Spleen (tissue), 11 donors: ENCODE results near the gene CCDC197. TPM values are rescaled to one million over a fixed set of nuclear protein-coding genes. Genes with fewer than 3 reads are reported as not detected.

Experiments used
- DNase-seq: peaks from one replicate; pipeline ENCODE4 v3.0.0-alpha.2; 2020
- H3K27ac ChIP-seq, 8 donors: fragments of 200-600 bp; sonication (generic) in 7 of 8; 1 replicate in 4 of 8; 2 replicates in 4 of 8; pipeline versions ENCODE4 v1.5.0 to v1.8.0; 2016 to 2021; ENCODE audit warnings: inconsistent platforms in 4 of 8, mild to moderate bottlenecking in 4 of 8, moderate library complexity in 1 of 8
- H3K27me3 ChIP-seq, 7 donors: fragments of 200-600 bp; sonication (generic) in 6 of 7; replicated peaks in 1 of 7; 1 replicate in 4 of 7; 2 replicates in 3 of 7; pipeline versions ENCODE4 v1.5.0 to v1.8.0; 2016 to 2021; ENCODE audit warnings: inconsistent platforms in 3 of 7, mild to moderate bottlenecking in 1 of 7
- H3K36me3 ChIP-seq, 6 donors: fragments of 200-600 bp; sonication (generic) in 5 of 6; 1 replicate in 4 of 6; 2 replicates in 2 of 6; pipeline versions ENCODE4 v1.5.0 to v1.8.0; 2016 to 2021; ENCODE audit warnings: inconsistent platforms in 2 of 6
- H3K4me1 ChIP-seq, 6 donors: fragments of 200-600 bp; sonication (generic) in 5 of 6; 1 replicate in 3 of 6; 2 replicates in 3 of 6; pipeline versions ENCODE4 v1.5.0 to v1.8.0; 2016 to 2021; ENCODE audit warnings: inconsistent platforms in 3 of 6
- H3K4me3 ChIP-seq, 8 donors: fragments of 200-600 bp; sonication (generic) in 7 of 8; 1 replicate in 4 of 8; 2 replicates in 4 of 8; pipeline versions ENCODE4 v1.5.0 to v1.8.0; 2016 to 2021; ENCODE audit warnings: inconsistent platforms in 4 of 8, mild to moderate bottlenecking in 4 of 8, moderate library complexity in 2 of 8
- H3K9me3 ChIP-seq, 8 donors: fragments of 200-600 bp; sonication (generic) in 7 of 8; 1 replicate in 4 of 8; 2 replicates in 4 of 8; pipeline versions ENCODE4 v1.5.0 to v1.8.0; 2016 to 2021; ENCODE audit warnings: inconsistent platforms in 4 of 8
- POLR2A ChIP-seq, 3 donors: fragments of 450-650 bp; IDR thresholded peaks; one replicate each; pipeline ENCODE4 v1.5.1; 2017; ENCODE audit warnings: antibody characterized with exemption in 3 of 3, mild to moderate bottlenecking in 1 of 3
- POLR2AphosphoS5 ChIP-seq, 3 donors: sonication (generic); formaldehyde crosslinking; IDR thresholded peaks; one replicate each; pipeline ENCODE4 v1.5.1; 2017; ENCODE audit warnings: antibody characterized with exemption in 3 of 3
- WGBS, 5 donors: extraction: QIAGEN DNeasy Blood & Tissue Kit in 3 of 5; methylation state at CpG; one replicate each; pipeline versions ENCODE4 v1.1.5 to v1.1.7; 2013 to 2018; 5-methylcytosine and 5-hydroxymethylcytosine counted together
- intact Hi-C: fragments of 100-400 bp; cut with DNase I; formaldehyde crosslinking; loops from one replicate; pipeline ENCODE4 v1.15.0; 2023; ENCODE audit warnings: low total_unique reads
- polyA plus RNA-seq, 3 donors: library from polyadenylated mRNA; stranded (reverse); fragments of 200-250 nt; gene quantifications; one replicate each; pipeline ENCODE4 v1.2.1, GENCODE V29; 2013
- total RNA-seq, 7 donors: library from RNA; depleted of rRNA in 3 of 7; stranded (reverse); fragments of >200 nt in 3 of 7; fragmentation: NEBNext Ultra II Directional in 4 of 7; extraction: Animal tissue kit (Norgen Biotek cat#: 25700) in 4 of 7; gene quantifications; one replicate each; pipeline versions ENCODE4 v1.1.0 to v1.2.1, GENCODE V29; 2016 to 2021
- TF ChIP-seq, protein P1 (sequence below), 11 experiments: fragments of 200-600 bp in 7 of 11; fragments of 450-650 bp in 4 of 11; sonication (generic) in 4 of 11; IDR thresholded peaks in 8 of 11; conservative IDR thresholded peaks in 3 of 11; 1 replicate in 7 of 11; 2 replicates in 4 of 11; pipeline versions ENCODE4 v1.4.0 to v1.8.0; 2016 to 2021; ENCODE audit warnings: antibody characterized with exemption in 11 of 11, inconsistent platforms in 4 of 11, mild to moderate bottlenecking in 1 of 11
- donor health status: healthy with polysubstance abuse.
- donor health status: DM: no; HTN: no; CAD: no; lungs with moderate emphysema.
- donor health status: DM: no; HTN: no; CAD: no.
- donor health status: Bipolar disorder and iron deficiency.
- donor health status: healthy.
- donor health status: DM: no; HTN: no; CAD: no.
- donor health status: DM: yes; HTN: yes; CAD: no.

The CCDC197 gene
- total and polyA plus RNA-seq, 10 donors, result not detected

DNA sequence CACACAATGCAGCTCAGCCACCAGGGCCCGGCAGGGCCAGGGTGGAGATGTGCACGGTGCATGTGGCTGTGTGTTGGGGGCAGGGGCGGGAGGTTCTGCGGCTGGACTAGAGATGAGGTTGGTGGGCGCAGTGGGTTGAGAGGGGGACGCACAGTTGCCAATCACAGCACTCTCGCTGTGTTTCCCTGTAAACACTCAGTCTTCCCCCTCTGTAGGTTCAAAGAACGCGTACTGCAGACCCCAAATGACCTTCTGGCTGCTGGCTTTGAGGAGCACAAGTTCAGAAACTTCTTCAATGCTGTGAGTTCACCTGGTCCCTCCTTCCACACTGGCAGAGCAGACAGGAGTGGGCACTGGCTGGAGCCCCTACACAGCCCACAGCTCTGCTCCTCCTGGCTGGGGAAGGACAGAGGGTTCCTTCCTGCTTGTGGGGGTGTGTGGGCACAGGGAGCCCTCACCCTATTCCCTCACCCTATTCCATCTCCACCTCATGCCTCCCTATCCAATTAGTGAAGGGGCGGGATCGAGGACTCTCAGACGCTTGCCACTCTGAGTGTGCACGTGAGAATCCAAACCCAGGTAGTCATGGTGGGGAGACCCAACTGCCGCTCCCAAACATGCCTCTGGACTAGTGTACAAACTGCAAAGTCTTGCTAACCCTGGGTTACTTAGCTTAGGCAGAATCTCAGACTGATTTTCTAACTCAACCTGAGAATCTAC, 46.8 kb downstream of the CCDC197 start:
- TF ChIP-seq POLR2AphosphoS5 (IDR thresholded peaks at IDR 0.05) (peak in 1 of 3 donors; percentile 59), POLR2A (IDR thresholded peaks at IDR 0.05) (no peak)
- TF ChIP-seq, protein P1, sequence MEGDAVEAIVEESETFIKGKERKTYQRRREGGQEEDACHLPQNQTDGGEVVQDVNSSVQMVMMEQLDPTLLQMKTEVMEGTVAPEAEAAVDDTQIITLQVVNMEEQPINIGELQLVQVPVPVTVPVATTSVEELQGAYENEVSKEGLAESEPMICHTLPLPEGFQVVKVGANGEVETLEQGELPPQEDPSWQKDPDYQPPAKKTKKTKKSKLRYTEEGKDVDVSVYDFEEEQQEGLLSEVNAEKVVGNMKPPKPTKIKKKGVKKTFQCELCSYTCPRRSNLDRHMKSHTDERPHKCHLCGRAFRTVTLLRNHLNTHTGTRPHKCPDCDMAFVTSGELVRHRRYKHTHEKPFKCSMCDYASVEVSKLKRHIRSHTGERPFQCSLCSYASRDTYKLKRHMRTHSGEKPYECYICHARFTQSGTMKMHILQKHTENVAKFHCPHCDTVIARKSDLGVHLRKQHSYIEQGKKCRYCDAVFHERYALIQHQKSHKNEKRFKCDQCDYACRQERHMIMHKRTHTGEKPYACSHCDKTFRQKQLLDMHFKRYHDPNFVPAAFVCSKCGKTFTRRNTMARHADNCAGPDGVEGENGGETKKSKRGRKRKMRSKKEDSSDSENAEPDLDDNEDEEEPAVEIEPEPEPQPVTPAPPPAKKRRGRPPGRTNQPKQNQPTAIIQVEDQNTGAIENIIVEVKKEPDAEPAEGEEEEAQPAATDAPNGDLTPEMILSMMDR (IDR thresholded peaks at IDR 0.05 in 8 of 11, conservative IDR thresholded peaks at IDR 0.05 in 3 of 11), result no peak
- Histone ChIP-seq H3K27me3 (no peaks in the 10 kb centered on the region), H3K4me3 (no peak overlapping the region), H3K27ac (no peak overlapping the region), H3K9me3 (no peaks in the 10 kb centered on the region), H3K4me1 (peaks cover 0 to 62% (median 19%) of the 10 kb centered on the region in 6 donors), H3K36me3 (peaks cover 0 to 58% (median 43%) of the 10 kb centered on the region in 6 donors)
- 90 to 96% (median 93%) methylated on average over 14 of the region's 14 CpGs for WGBS, 5 donors
- intact Hi-C loops, result no loop called here
- peak; percentile 62 for DNase-seq

DNA sequence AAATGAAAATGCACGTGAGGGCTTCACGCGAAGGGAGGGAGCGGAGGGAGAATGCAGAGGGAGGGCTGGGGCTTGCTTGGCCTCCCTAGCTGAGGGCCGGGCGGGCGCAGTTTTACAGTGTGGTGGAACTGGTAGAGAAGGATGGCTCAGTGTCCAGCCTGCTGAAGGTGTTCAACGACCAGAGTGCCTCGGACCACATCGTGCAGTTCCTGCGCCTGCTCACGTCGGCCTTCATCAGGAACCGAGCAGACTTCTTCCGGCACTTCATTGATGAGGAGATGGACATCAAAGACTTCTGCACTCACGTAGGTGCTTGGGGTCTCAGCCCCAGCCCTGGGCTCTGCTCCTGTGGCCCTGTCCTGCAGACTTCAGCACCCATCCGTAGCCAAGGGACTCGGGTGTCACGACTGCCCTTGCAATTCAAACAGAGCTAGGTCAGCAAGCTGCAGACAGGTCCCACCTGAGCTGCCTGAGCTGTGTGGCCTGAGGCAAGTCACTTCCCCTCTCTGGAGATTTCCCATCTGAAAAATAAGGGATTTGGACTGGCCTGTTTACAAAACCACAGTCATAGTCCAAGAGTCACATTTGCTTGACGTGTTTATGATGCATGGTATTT, 47.5 kb downstream of the CCDC197 start:
- TF ChIP-seq POLR2A (IDR thresholded peaks at IDR 0.05) (no peak), POLR2AphosphoS5 (IDR thresholded peaks at IDR 0.05) (peak in 2 of 3 donors; percentile 23 to 65)
- TF ChIP-seq, protein P1 (IDR thresholded peaks at IDR 0.05 in 8 of 11, conservative IDR thresholded peaks at IDR 0.05 in 3 of 11), result no peak
- peaks cover 0 to 65% (median 50%) of the 10 kb centered on the region in 6 donors for H3K36me3 ChIP-seq
- no peak overlapping the region for H3K4me3 ChIP-seq
- no peaks in the 10 kb centered on the region for H3K9me3 ChIP-seq
- WGBS, 5 donors, result 92 to 97% (median 94%) methylated on average over 20 of the region's 20 CpGs
- no peaks in the 10 kb centered on the region for H3K27me3 ChIP-seq
- intact Hi-C loops, result no loop called here
- H3K4me1 ChIP-seq, result peaks cover 0 to 64% (median 24%) of the 10 kb centered on the region in 6 donors
- DNase-seq, result peak; percentile 69
- no peak overlapping the region for H3K27ac ChIP-seq

DNA sequence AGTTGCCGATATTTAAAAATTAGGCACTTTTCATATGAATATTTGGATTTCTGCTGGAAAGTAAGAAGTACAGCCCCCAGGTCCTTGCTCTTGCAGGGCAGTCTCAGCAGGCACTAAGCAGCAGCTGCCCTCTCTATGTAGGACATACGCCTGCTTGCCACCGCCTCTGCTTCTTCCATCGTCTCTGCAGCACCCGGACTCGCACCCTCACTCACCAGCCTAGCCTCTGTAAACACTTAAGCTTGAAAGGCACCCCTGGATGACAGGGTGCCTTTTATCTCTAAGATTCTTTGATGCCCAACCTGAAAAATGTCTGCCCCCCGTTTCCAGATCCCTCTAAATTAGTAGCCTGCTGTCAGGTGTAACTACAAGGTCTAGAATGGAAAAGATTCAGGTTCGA, 48.0 kb downstream of the CCDC197 start:
- H3K4me3 ChIP-seq, result no peak overlapping the region
- peaks cover 0 to 64% (median 24%) of the 10 kb centered on the region in 6 donors for H3K4me1 ChIP-seq
- no peak for TF ChIP-seq POLR2AphosphoS5 (IDR thresholded peaks at IDR 0.05)
- TF ChIP-seq, protein P1 (IDR thresholded peaks at IDR 0.05 in 8 of 11, conservative IDR thresholded peaks at IDR 0.05 in 3 of 11), result no peak
- no peak for TF ChIP-seq POLR2A (IDR thresholded peaks at IDR 0.05)
- intact Hi-C loops, result no loop called here
- H3K27me3 ChIP-seq, result no peaks in the 10 kb centered on the region
- H3K36me3 ChIP-seq, result peaks cover 3 to 70% (median 55%) of the 10 kb centered on the region in 6 donors
- no peak overlapping the region for H3K27ac ChIP-seq
- no peaks in the 10 kb centered on the region for H3K9me3 ChIP-seq
- peak; percentile 49 for DNase-seq
- 91 to 97% (median 93%) methylated on average over 8 of the region's 8 CpGs for whole genome bisulfite sequencing, 5 donors
